ENCODE measurements around the gene MMEL1.

Gene MMEL1

DNA sequence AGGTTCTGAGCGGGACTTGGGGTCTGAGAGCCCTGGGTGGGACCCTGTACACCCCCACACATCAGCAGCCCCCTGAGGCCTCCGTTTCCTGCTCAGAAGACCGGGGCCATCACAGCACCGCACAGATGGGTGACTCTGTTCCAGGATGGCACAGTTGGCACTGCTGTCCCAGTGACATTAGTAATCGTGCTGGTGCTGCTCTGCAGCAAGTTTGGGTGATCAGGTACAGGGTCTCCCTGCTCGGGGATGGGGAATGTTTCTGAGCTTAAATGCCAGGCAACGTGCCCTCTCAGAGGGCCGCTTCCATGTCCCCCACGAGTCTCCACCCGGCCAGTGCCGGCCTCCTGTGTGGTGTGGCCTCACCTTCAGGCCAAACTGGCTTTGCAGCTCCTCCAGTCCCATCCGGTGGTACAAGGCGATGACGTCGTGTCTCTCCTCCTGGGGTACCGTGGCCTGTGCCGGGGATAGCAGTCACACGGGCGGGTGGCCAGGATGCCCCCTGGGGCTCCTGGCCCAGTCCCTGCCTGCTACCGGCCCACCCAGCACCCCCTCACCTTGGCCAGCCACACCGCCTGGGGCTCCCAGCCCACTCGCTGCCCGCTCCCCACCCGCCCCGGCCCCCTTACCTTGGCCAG, 29.2 kb downstream of the MMEL1 start:
- no peak for FAIRE-seq

DNA sequence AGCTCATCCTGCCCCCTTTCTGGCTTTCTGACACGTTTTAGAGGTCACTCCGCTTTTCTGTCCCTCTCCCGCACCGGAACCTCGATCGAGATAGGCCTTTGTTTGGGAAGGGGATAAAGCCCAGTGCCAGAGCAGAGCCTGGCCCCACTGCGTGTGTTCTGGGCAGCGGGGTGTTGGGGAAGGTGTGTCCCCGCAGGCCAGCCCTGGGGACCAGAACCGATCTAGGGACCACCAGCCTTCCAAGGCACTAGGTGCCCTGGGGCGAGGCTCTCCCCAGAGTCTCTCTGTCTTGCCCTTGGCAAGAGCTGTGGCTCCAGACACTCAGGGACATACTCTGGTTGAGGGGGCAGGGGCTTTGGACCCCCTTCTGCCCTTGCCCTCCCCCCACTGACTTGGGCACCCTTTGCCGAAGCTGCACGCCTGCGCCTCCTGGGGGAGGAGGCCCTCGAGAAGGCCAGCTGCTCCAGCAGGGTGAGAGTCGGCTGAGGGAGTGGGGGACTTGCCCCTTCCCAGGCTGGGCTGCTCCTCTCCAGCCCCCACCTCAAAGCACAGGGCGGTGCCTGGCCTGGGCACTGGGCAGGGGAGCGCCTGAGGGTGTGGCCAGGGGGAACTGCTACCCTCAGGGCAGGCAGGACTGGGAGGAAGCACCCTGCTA, 29.8 kb downstream of the MMEL1 start:
- FAIRE-seq, result no peak

DNA sequence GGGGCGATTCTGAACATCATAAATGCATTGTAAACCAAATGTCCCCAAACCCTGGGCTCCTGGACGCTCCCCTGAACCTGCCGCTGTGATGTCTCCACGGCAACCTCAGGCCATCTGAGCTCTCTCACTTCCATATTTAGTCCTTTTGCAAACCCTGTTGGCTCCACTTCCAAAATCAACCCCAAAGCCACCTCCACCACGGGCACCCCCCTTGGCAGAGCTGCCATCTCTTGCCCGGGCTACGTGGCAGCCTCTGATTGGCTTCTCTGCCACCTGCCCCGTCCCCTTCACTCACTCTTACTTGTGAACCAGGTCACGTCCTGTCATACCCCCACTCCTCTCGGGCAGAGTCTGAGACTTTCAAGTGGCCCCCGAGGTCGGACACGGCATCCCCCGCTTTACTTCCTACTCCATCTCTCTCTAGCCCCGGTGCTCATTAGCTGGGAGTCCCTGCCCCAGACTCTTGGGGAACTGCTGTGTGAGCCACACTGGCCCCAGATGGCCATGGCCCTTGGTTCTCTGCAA, 30.4 kb downstream of the MMEL1 start:
- no peak for FAIRE-seq

DNA sequence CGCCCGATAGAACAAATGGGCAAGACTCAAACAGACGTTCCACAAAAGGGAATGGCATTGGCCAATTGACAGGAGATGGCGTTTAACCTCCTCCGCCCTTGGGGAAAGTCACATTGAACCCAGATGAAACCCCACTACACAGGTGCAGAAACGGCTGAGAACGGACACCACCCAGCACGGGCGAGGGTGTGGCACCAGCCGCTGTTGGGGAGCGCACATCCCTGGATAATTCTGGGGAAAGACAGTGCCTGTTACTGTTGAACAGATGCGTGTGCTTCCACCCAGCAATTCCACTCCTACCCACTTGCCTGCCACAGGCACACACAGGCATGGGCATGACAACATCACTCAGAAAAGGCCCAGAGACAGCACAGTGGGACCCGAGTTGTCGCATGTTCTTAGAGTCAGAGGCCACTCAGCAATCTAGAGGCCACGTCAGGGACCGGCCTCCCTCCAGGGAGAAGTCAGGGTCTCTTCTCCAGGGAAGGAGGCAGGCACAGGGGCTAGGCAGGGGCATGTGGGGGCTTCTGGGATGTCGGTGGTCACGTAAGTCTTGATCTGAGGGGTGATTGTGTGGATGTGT, 31.0 kb downstream of the MMEL1 start:
- FAIRE-seq, result no peak

DNA sequence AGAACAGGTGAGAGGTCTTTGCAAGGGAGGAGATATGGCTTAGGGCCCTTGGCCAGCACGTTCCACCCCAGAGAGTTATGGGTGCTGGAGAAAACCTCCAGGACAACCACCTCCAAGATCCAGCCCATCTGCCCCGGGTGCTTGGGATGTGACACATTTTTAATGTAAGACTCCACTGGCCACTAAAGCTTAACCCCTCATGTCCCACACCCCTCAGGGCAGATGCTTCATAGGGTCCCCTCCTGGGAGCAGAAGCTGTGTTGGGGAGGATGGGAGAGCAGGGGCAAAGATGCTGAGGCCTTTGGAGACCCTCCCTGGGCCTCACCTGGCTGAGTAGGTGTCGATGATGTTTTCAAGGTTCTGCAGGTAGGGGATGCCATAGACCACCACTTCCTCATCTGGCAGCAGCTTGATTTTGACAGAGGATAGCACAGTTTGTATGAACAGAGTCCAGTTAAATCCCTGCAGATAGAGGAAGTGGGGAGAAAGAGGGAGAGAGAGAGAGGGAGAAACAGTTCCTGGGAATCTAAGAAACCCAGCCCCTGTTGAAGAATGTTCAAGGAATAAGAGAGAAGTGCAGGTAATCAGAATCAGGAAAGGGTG, 34.4 kb downstream of the MMEL1 start:
- FAIRE-seq, result no peak

DNA sequence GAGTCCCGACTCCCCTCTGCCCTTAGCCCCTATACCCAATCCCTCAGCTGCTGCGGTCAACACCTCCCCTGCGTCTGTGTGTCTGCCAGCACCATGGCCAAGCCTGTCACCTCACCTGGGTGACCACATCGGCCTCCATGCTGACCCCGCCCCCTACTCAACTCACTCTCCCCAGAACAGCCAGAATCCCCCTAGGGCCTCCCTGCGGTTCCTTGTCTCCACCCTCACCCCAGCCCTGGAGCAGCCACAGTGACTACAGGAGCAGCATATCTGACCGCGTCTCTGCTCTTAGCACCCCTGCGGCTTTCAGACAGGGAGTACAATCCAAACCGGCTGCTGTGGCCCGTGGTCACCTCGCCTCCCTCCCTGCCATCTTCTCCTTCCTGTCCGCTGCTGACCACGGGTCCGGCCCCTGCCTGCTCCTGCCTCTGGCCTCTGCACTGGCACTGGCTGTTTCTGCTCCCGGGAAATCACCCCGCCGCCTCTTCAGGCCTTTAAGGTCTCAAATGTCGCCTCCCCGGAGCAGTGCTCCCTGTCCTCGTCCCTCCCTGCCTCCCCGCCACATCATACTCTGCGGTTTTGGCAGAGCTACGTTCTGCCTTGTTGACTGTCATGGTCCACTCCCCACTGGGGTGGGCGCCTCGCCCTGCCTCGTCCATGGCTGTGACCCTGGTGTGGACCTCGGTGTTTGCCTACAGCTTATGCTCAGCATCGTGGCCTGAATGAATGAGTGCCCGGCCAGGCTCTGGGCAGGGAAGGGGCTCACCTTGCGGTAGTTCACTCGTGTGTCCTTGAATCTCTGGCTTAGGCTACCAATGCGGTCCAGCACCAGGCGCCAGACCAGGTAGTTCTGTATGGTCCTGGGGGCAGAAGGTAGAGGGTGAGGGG, 35.1 kb downstream of the MMEL1 start:
- no peak for FAIRE-seq

DNA sequence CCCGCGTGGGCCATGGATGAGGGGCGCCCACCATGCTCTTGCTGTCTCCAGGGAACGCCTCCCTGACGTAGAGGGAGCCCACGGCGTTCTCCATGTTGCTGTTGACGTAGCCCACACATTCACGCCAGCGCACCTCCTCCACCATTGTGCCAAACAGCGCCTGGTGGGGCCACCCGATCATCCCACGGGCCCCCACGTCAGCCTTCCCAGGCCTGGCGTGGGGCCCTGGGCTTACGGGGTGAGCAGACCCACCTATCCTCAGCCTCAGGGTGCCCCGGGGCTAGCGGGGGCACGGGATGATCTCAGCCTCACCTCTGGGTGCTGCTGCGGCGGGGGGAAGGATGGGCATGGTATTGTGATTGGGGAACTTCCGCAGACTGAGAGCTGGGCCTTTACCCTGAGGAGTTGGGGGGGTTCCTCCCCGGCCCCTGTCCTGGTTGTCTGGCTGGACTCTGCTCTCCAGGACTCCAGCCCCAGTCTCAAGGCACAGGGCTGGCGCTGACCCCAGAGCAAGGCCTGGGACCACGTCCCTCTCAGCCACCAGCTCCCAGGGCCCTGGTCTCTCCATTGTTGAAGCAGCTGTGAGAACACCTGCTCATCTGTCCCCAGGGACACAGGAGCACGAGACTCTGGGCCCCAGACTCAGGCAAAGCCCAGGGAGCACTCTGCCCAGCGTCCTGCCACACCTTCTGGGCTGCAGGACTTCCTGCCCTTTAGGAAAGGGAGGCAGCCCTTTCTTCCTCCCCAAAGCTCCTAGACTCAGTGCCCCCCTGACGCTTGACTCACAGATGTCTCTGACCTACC, 36.1 kb downstream of the MMEL1 start:
- no peak for FAIRE-seq

DNA sequence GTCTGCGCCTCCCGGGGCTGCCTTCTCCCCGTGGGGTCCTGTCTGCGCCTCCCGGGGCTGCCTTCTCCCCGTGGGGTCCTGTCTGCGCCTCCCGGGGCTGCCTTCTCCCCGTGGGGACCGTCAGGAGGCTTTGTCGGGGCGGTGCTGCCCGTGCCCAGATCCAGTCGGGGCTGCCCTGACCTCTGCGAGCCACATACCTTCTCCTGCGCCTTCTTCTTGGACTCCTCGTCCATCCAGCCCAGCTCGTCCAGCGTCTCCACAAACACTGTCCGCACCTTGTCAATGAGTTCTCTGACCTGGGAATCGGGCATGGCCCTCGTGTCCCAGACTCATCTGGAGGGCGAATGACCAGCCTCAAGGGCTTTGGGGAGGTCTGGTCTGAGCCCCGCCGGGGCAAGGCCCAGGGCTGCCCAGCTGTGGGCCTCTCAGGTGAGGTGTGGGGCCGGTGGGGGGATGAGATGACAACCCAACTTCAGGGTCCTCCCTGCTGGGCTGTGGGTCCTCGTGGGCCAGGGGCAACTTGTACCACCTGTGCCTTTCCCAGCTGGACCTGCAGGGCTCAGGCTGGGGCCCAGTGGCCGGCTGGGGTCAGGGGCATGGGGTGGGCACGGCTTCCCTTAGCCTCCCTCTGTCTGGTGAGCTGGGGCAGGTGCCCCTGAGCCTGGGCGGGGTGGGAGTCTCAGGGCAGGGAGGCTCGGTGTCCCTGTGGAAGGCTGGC, 36.8 kb downstream of the MMEL1 start:
- no peak for FAIRE-seq

DNA sequence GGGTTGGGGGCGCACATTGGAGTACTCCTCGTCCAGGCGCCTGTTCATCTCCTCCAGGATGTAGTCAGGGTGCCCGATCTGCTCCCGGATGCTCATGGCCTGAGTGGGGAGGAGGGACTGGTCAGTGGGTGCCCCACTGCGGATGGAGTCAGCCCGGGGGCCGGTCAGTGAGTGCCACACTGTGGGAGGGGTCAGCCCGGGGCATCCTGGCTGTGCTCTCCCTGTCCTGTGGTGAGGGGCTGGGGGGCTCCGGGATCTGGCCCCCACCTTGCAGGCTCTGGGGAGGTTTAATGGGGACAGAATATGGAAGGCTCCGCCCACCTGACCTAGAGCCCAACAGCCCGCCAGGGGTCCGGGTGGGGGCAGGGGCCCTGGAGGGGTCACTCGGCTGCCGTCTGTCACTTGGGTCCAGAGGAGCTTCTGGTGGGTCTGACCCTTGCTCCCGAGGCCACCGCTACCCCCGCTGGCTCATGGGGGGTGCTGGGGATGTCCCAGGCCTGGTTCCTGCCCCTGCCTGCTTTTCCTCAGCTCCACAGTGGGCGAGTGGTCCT, 37.5 kb downstream of the MMEL1 start:
- FAIRE-seq, result no peak

DNA sequence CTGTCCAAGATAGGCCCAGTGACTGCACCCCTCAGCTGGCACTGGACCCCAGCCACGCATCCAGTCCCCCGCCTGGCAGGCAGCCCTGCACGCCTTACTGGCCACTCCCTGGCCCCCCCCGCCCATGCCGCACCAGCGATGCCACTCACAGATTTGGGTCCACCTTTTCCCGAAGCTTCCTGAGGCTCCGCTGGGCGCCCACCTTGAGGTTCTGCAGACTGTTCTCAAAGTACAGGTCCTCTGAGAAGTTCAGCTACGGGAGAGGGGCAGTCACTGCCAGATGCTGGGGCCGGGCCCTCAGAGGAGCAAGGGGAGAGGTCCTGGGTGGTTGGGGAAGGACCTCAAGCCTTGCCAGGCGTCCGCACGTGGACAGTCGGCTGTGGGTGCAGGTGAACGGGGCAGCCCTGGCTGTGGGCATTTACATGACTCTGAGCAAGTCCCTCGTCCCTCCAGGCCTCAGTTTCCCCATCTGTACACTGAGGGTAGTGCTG, 38.1 kb downstream of the MMEL1 start:
- no peak for FAIRE-seq

DNA sequence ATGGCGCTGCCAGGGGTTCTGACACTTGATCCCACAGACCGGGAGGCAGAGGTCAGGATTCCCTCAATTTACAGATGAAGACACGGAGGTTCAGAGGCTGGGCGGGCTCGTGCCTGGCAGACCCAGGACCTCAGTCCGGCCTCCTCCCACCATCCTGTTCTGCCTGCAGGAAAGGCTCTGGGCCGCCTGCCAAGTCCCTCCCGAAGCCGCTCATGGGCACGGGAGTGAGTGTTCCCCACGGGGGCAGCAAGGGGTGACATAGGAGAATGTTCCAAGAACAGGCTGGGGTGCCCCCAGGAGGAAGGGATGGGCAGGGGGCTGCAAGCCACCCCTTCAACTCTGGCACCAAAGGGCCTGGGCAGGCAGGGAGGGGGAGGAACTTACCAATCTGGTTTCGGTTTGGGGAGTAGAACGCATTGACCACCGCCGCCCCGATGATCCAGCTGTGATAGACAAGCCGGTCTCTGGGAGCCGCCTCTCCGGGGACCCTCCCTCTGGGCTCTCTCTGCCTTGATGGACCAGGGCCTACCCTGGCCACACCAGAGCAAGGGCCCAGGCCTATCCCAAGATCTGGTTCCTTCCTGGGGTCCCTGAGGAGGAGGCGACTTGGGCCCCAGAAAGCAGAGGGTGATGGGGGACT, 38.7 kb downstream of the MMEL1 start:
- no peak for FAIRE-seq

DNA sequence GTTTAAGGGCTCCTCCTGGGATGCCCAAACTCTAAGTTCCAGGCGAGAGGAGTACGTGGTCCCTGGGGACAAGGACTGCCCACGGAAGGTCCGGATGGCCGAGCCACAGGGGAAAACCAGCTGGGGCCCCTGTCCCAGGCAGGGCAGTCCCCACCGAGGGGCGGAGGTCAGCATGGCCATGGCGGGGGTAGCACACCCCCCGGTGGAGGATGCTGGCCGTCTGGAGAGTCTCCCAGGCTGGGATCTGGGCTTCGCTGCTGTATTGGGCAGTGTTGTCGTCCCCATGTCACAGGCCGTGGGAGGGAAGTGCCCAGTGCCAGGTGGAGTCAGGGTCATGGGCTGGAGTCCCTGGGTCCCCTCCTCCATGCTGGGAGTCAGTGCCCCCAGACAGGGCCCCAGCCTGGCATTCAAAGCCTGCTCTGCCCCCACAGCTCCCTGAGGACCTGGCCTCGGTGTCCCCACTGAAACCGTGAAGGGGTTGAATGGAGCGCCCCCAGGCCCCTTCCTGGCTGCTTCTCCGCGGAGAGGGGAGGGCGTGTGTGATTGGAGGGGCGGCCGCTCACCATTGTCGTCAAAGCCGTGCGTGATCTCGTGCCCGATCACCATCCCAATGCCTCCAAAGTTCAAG, 39.5 kb downstream of the MMEL1 start:
- no peak for FAIRE-seq

DNA sequence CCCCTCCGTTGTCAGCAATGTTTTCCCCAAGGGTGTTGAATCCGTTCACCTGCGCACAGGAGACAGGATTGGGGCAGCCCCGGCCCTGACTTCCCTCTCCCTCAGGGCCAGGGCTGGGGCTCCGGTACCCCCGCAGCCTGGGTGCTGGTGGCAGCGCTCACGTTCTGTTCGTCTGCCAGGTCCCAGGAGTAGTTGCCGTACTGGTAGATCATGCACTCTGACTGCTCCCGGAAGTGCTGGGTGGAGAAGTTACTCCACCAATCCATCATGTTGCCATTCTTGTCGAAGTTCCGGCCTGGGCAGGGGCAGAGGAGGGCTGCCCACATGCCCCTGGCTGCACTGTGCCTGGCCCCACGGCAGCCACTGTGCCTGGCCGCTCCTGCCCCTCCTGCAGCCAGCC, 40.1 kb downstream of the MMEL1 start:
- no peak for FAIRE-seq

DNA sequence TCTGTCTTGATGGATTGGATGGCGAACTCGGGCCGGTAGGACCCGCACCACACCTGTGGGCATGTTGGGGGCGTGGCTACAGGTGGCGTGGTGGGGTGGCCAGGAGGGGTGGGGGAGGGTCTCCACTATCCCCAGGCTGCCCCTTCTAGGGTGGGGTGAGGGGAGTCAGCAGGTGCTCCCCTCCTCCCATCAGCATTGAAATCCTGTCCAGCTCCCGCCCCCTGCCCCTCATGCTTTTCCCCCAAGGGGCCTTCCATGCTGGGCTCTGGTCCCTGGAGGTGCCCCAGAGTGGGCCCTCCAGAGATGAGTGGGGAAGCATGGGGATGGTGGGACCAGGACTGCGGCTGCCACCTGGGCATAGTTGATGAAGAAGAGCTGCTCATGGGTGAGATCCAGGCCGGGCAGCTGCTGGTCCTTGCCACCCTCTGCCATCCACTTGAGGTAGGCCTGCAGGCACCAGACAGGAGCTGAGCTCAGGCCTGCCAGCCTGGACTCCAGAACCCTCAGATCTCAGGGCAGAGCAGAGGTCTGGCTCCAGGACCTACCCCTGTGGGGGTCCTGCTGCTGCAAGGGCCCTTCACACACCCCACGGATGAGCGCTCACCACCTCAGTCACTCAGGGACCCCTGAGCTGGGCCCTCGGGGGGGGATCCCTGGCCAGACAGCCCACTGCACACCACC, 41.1 kb downstream of the MMEL1 start:
- FAIRE-seq, result no peak

DNA sequence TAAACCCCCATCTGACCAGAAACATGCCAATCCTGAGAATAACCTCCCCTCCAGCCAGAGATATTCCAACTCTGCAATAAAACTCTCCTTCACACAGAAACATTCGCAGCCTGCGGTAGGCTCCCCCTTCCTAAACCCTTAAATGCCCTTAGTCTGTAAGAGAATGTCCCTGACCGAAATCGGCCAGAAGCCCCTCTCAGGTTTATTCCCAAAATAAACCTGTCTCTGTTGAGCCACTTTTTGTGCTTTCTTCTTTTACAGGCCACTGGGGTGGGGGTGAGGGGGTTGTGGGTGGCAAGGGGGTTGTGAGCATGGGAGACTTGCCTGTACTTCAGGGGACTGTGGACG, 41.6 kb downstream of the MMEL1 start:
- no peak for FAIRE-seq

DNA sequence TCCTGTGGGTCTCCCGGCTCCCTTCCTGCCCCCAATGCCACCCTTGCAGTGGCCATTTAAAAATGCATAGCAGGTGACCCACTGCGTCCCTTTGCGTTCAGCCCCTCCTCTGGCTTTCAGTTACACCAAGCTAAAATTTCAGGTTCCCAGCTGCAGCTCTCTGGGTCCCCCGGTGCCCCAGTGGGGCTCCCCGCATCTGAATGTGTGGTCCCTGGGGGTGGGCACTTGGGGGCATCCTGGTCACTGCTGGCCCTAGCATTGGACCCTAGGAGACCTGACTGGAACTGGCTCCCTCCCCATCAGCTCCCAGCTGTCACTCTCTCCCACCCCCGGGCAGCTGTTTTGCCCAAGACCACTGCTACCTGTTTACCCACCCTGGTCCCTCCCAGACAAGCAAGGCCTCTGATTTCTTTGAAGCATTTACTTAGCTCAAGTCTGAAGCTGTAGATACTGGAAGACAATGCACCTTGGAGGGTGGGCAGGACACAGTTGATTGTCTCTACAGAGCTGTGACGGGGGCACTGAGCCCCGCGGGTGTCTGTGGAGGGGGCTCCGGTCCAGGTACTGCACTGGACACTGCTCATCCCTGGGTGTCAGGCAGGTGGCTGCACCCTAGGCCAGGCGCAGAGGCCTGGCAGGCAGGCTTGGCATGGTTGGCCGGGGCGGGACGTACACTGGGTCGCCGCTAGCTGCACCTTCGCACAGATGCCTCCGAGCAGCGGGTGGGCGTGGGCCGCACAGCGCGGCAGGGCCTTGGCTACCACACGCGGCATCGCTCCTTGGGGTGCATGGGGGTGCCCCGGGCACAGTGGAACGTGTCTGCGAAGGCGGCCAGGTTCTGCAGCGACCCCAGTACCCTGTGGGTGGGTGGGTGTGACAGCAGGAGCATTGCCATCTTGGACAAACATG, 42.3 kb downstream of the MMEL1 start:
- no peak for FAIRE-seq

DNA sequence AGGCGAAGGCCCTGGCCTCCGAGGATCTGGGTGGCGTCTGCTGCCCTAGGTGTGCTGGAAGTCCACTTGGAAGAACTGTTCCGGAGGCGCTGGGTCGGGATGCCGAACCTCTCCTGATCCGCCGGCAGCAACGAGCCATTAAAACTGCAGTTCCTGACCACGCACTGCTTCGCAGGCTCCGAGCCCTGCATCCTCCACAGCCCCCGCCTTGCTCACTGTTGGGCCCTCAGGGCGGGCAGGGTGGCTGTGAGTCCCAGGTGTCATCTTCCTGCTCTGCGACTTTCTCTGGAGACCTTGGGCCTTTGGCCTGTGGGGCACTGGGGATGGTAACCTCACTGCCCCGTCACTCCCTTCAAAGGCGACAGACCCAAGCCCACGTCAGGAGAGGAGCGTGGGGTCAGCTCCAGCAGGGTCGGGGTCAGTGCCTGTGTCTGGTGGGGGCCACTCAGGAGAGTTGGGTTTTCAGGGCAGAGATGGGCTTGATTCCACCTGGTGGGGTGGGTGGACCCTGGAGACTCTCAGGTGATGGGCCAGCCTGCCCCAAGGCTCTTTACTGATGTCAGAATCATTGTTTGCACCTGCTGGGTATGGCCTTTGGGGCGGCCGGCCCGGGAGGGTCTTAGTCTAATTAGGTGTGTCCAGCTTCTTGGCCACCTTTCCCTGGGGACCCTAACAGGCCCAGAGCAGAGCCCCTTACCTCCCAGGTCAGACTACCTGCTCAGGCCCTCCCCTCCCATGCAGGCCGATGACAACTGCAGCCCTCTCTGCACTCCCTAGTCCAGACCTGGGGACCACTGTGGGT, 43.2 kb downstream of the MMEL1 start:
- FAIRE-seq, result no peak

Measured in islet of Langerhans (tissue), 1 donor.